Measurements from ENCODE around the gene RGS1. TPM values are rescaled to one million over a fixed set of nuclear protein-coding genes. Genes with fewer than 3 reads are reported as not detected.

The RGS1 gene
- total RNA-seq, 1 donor from 2014 or later = 145 TPM

DNA sequence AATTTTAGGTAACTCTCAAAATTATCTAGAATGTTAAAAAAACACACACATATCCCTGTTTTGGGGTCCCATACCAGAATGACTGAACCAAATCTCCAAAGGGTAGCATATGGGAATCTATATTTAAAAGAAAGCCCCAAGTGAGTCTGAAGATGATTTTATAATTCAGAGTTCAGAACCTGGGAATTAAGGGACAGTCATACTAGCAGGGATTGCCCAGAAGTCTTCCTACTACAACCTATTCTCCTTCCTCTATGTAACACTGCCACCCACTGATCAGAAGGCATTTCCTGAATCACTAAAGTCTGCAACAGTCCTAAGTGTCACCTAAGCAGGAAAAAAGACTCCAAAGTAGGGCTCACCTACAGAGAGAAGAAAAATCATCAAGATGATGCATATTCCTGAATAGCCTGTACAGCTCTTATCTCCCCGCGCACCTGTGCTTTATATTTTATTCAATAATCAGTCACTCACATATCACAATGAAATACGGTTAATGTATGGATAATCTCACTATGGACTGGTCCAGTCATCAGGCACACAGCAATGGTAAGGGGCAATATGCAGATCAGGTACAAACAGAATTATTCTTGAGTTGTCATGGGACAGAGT is 4.9 kb downstream of the RGS1 start:
- no peaks in the 10 kb centered on the region for H3K36me3 ChIP-seq
- no peak for DNase-seq (ENCODE audit: extremely low spot score in 2 of 2)
- H3K9me3 ChIP-seq = no peaks in the 10 kb centered on the region
- no peaks in the 10 kb centered on the region for H3K27me3 ChIP-seq
- H3K27ac ChIP-seq = no peak overlapping the region
- TF ChIP-seq POLR2AphosphoS5 (IDR thresholded peaks at IDR 0.05; ENCODE audit: insufficient read depth in 1 of 2, low read depth in 1 of 2) (no peak), POLR2A (IDR thresholded peaks at IDR 0.05) (no peak)
- TF ChIP-seq, protein P1, sequence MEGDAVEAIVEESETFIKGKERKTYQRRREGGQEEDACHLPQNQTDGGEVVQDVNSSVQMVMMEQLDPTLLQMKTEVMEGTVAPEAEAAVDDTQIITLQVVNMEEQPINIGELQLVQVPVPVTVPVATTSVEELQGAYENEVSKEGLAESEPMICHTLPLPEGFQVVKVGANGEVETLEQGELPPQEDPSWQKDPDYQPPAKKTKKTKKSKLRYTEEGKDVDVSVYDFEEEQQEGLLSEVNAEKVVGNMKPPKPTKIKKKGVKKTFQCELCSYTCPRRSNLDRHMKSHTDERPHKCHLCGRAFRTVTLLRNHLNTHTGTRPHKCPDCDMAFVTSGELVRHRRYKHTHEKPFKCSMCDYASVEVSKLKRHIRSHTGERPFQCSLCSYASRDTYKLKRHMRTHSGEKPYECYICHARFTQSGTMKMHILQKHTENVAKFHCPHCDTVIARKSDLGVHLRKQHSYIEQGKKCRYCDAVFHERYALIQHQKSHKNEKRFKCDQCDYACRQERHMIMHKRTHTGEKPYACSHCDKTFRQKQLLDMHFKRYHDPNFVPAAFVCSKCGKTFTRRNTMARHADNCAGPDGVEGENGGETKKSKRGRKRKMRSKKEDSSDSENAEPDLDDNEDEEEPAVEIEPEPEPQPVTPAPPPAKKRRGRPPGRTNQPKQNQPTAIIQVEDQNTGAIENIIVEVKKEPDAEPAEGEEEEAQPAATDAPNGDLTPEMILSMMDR (IDR thresholded peaks at IDR 0.05) = no peak
- intact Hi-C loops (cut with DNase I) = no loop called here
- H3K4me3 ChIP-seq = no peak overlapping the region
- H3K4me1 ChIP-seq = no peaks in the 10 kb centered on the region

DNA sequence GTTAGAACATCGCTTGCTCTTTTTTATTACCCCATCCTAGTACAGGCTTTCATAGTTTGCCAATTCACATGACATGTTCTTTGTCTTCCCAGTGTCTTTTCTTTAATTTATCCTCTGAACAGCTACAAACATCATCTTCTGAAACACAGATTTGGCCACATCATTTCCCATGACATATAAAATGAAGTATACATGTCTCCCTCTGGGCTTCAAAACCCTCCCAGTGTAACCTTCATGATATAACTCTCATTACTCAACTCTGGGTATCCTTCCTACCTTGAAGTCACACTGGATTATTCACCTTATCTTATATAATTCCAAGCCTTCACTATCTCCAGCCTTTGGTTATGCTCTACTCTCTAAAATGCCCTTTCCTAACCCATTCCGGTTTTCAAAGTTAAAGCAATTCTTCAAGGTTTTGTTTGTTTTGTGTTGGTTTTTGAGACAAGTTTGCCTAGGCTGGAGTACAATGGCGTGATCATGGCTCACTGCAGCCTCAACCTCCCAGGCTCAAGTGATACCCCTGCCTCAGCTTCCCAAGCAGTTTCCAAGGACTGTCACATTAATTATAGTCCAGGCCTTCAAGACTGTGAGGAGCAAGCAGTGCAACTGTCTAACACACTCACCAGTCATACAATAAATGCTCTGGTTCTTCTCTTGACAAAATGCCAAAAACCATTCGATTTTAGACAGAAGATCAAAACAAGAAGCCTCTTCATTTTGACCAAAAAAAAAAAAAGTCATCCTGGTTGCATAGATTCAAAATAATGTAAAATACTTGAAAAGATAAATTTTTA is 5.8 kb downstream of the RGS1 start:
- Histone ChIP-seq H3K4me3 (no peak overlapping the region), H3K36me3 (no peaks in the 10 kb centered on the region), H3K9me3 (no peaks in the 10 kb centered on the region), H3K27ac (no peak overlapping the region), H3K4me1 (no peaks in the 10 kb centered on the region), H3K27me3 (no peaks in the 10 kb centered on the region)
- no peak for DNase-seq (ENCODE audit: extremely low spot score in 2 of 2)
- intact Hi-C loops (cut with DNase I) = no loop called here
- TF ChIP-seq, protein P1 (IDR thresholded peaks at IDR 0.05) = no peak
- TF ChIP-seq POLR2AphosphoS5 (IDR thresholded peaks at IDR 0.05; ENCODE audit: insufficient read depth in 1 of 2, low read depth in 1 of 2) (no peak), POLR2A (IDR thresholded peaks at IDR 0.05) (no peak)

DNA sequence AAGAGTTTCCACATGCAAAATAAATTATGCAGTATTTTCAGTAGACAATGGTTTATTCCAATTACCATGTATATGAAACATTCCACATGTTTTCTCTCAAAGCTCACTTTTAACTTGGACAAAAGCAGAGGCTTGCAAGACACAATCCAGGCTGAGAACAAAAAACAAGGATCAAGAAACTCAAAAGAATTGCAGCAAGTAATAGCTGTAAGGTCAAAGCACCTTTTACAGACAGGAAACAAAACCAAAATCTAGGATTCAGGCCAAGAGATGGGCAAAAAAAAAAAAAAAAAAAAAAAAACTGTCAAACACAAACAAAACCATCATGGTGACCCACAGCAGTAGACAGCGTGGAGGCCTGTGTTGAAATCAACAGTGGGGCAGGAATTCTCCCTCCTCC is 9.3 kb downstream of the RGS1 start:
- no peaks in the 10 kb centered on the region for H3K4me1 ChIP-seq
- no peak overlapping the region for H3K4me3 ChIP-seq
- no peak for TF ChIP-seq POLR2A (IDR thresholded peaks at IDR 0.05)
- TF ChIP-seq POLR2AphosphoS5 (IDR thresholded peaks at IDR 0.05; ENCODE audit: insufficient read depth in 1 of 2, low read depth in 1 of 2) = no peak
- no peaks in the 10 kb centered on the region for H3K36me3 ChIP-seq
- H3K9me3 ChIP-seq = no peaks in the 10 kb centered on the region
- no peak overlapping the region for H3K27ac ChIP-seq
- intact Hi-C loops (cut with DNase I) = no loop called here
- H3K27me3 ChIP-seq = no peaks in the 10 kb centered on the region
- DNase-seq (ENCODE audit: extremely low spot score in 2 of 2) = no peak

DNA sequence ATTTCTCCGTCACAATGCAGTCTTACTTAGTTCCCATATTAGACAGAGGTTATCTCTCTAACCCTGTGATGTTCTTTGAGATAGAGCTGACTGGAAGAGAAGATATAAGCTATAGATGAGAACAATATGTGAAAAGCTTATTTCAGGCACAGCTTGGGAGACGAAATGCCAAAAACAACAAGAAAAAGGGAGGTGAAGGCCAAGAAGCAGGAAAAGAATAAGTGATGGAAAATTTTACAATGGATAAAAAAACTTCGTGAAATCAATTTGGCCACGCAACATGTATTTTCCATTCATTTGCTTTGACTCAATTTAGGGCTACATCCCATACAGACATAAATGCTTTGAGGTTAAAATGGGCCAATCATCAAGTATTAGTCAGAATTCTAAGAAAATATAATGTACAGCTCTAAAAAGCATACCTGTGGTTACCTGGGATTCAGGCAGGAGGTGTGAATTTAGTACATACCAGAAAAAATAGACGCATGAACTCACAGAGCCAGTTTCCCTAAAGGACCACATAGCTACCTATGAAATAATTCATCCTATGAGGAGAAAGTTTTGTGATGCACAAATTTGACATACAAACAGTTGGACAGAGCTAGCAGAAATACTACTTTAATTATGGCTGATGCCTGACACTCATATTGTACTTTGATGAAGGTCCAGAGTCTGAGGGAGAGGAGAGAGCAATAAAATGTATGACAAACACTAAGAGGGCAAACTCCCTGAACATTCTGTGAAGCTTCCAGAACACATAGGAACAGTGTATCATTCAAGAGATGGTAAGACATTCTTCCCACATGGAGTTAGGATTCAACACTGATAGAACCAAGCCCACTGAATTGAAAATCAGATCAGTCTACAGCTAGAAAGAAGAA is 12.1 kb downstream of the RGS1 start:
- H3K4me3 ChIP-seq = no peak overlapping the region
- H3K36me3 ChIP-seq = no peaks in the 10 kb centered on the region
- no peak for DNase-seq (ENCODE audit: extremely low spot score in 2 of 2)
- TF ChIP-seq, protein P1 (IDR thresholded peaks at IDR 0.05) = no peak
- TF ChIP-seq POLR2AphosphoS5 (IDR thresholded peaks at IDR 0.05; ENCODE audit: insufficient read depth in 1 of 2, low read depth in 1 of 2) = no peak
- no peak for TF ChIP-seq POLR2A (IDR thresholded peaks at IDR 0.05)
- no peaks in the 10 kb centered on the region for H3K9me3 ChIP-seq
- H3K27me3 ChIP-seq = no peaks in the 10 kb centered on the region
- intact Hi-C loops (cut with DNase I) = no loop called here
- no peaks in the 10 kb centered on the region for H3K4me1 ChIP-seq
- H3K27ac ChIP-seq = no peak overlapping the region

DNA sequence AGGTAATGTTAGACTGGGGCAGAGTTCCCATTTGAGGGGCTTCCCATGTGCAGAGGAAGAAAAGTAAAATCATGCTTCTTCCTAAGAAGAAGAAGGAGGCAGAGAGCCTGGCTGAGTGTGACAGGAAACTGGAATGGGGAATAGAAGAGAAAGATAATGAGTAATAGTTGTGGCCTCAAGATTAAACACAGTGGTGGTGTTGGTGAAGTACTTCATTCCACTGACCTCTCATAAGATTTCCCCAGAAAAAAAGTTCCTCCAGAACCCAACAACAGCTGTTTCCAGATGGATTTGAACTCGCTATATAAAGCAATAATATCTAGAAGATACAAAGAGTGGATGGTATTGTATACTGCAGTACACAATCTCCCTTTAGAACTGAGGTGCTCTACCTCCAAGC is 13.0 kb downstream of the RGS1 start:
- no peaks in the 10 kb centered on the region for H3K4me1 ChIP-seq
- H3K27ac ChIP-seq = no peak overlapping the region
- TF ChIP-seq POLR2A (IDR thresholded peaks at IDR 0.05) (no peak), POLR2AphosphoS5 (IDR thresholded peaks at IDR 0.05; ENCODE audit: insufficient read depth in 1 of 2, low read depth in 1 of 2) (no peak)
- TF ChIP-seq, protein P1 (IDR thresholded peaks at IDR 0.05) = no peak
- no peaks in the 10 kb centered on the region for H3K27me3 ChIP-seq
- no peaks in the 10 kb centered on the region for H3K36me3 ChIP-seq
- H3K9me3 ChIP-seq = no peaks in the 10 kb centered on the region
- intact Hi-C loops (cut with DNase I) = no loop called here
- DNase-seq (ENCODE audit: extremely low spot score in 2 of 2) = no peak
- H3K4me3 ChIP-seq = no peak overlapping the region

All from vagina (tissue), 2 donors.